Liver (tissue), 9 donors: Measurements from ENCODE around the gene ZNF518A. TPM values are rescaled to one million over a fixed set of nuclear protein-coding genes. Genes with fewer than 3 reads are reported as not detected.

Source experiments
- DNase-seq: peaks from one replicate; pipeline ENCODE4 v3.0.0-alpha.2; 2017; ENCODE audit warnings: low spot score
- H3K27ac ChIP-seq, 2 donors: one replicate each; pipeline ENCODE4 v1.7.0; 2013; ENCODE audit warnings: inconsistent platforms in 2 of 2, low read length in 2 of 2, control low read depth in 1 of 2, low read depth in 1 of 2, mild to moderate bottlenecking in 1 of 2
- H3K27me3 ChIP-seq, 4 donors: one replicate each; pipeline versions ENCODE4 v1.6.1 to v1.7.0; 2013; ENCODE audit warnings: low read length in 3 of 4, inconsistent platforms in 1 of 4, mild to moderate bottlenecking in 1 of 4, moderate library complexity in 1 of 4; ENCODE audit not compliant: control insufficient read depth in 4 of 4, insufficient read depth in 4 of 4
- H3K36me3 ChIP-seq, 4 donors: one replicate each; pipeline versions ENCODE4 v1.6.1 to v1.7.0; 2013; ENCODE audit warnings: low read length in 3 of 4, mild to moderate bottlenecking in 3 of 4, low read depth in 1 of 4, moderate library complexity in 1 of 4; ENCODE audit not compliant: control insufficient read depth in 4 of 4, insufficient read depth in 3 of 4
- H3K4me1 ChIP-seq, 4 donors: one replicate each; pipeline versions ENCODE4 v1.6.1 to v1.7.0; 2013; ENCODE audit warnings: low read length in 3 of 4, mild to moderate bottlenecking in 3 of 4, moderate library complexity in 1 of 4; ENCODE audit not compliant: control insufficient read depth in 4 of 4, insufficient read depth in 4 of 4
- H3K4me3 ChIP-seq, 3 donors: one replicate each; pipeline versions ENCODE4 v1.6.1 to v1.7.0; 2013; ENCODE audit warnings: low read length in 3 of 3, control low read depth in 1 of 3, low read depth in 1 of 3, mild to moderate bottlenecking in 1 of 3
- H3K9ac ChIP-seq, 2 donors: one replicate each; pipeline ENCODE4 v1.7.0; 2013; ENCODE audit warnings: low read length in 2 of 2, mild to moderate bottlenecking in 2 of 2, moderate library complexity in 2 of 2, control low read depth in 1 of 2, low read depth in 1 of 2
- H3K9me3 ChIP-seq, 4 donors: one replicate each; pipeline versions ENCODE4 v1.6.1 to v1.7.0; 2013; ENCODE audit warnings: low read length in 3 of 4; ENCODE audit not compliant: control insufficient read depth in 4 of 4
- EGR1 ChIP-seq, 2 donors: IDR thresholded peaks; 2 replicates each; pipeline ENCODE4 v1.6.1; 2016 to 2018; ENCODE audit warnings: antibody characterized with exemption in 2 of 2, low read depth in 2 of 2
- FOXA1 ChIP-seq: IDR thresholded peaks from 2 replicates; pipeline ENCODE4 v1.6.1; 2016; ENCODE audit warnings: antibody characterized with exemption
- FOXA2 ChIP-seq: IDR thresholded peaks from 2 replicates; pipeline ENCODE4 v1.6.1; 2016; ENCODE audit warnings: antibody characterized with exemption
- GABPA ChIP-seq, 2 donors: IDR thresholded peaks in 1 of 2; conservative IDR thresholded peaks in 1 of 2; 2 replicates each; pipeline ENCODE4 v1.6.1; 2016; ENCODE audit warnings: antibody characterized with exemption in 2 of 2, mild to moderate bottlenecking in 1 of 2, moderate library complexity in 1 of 2
- HNF4A ChIP-seq, 2 donors: conservative IDR thresholded peaks; 2 replicates each; pipeline ENCODE4 v1.6.1; 2016; ENCODE audit warnings: antibody characterized with exemption in 2 of 2, mild to moderate bottlenecking in 2 of 2
- HNF4G ChIP-seq: IDR thresholded peaks from 2 replicates; pipeline ENCODE4 v1.6.1; 2016; ENCODE audit warnings: antibody characterized with exemption
- JUND ChIP-seq, 2 donors: IDR thresholded peaks; 2 replicates each; pipeline ENCODE4 v1.6.1; 2016; ENCODE audit warnings: antibody characterized with exemption in 2 of 2
- MAX ChIP-seq: IDR thresholded peaks from 2 replicates; pipeline ENCODE4 v1.6.1; 2016; ENCODE audit warnings: antibody characterized with exemption
- NR2F2 ChIP-seq: IDR thresholded peaks from 2 replicates; pipeline ENCODE4 v1.6.1; 2016; ENCODE audit warnings: antibody characterized with exemption
- RAD21 ChIP-seq, 2 donors: IDR thresholded peaks; 2 replicates each; pipeline ENCODE4 v1.6.1; 2016; ENCODE audit warnings: antibody characterized with exemption in 2 of 2, mild to moderate bottlenecking in 2 of 2
- REST ChIP-seq: IDR thresholded peaks from 2 replicates; pipeline ENCODE4 v1.6.1; 2016; ENCODE audit warnings: antibody characterized with exemption, mild to moderate bottlenecking
- RXRA ChIP-seq, 2 donors: IDR thresholded peaks; 2 replicates each; pipeline ENCODE4 v1.6.1; 2017 to 2018; ENCODE audit warnings: antibody characterized with exemption in 2 of 2, mild to moderate bottlenecking in 1 of 2
- SP1 ChIP-seq: IDR thresholded peaks from 2 replicates; pipeline ENCODE4 v1.6.1; 2018; ENCODE audit warnings: antibody characterized with exemption, mild to moderate bottlenecking
- TAF1 ChIP-seq: conservative IDR thresholded peaks from 2 replicates; pipeline ENCODE4 v1.6.1; 2016; ENCODE audit warnings: antibody characterized with exemption, mild to moderate bottlenecking
- YY1 ChIP-seq: IDR thresholded peaks from 2 replicates; pipeline ENCODE4 v1.6.1; 2016; ENCODE audit warnings: antibody characterized with exemption, mild to moderate bottlenecking
- ZBTB33 ChIP-seq: IDR thresholded peaks from 2 replicates; pipeline ENCODE4 v1.6.1; 2016; ENCODE audit warnings: antibody characterized with exemption
- WGBS: extraction: QIAGEN DNeasy Blood & Tissue Kit; methylation state at CpG from one replicate; pipeline ENCODE4 v1.1.7; 2013; 5-methylcytosine and 5-hydroxymethylcytosine counted together
- polyA plus RNA-seq, 2 donors: library from polyadenylated mRNA; stranded (reverse) in 1 of 2; unstranded in 1 of 2; fragments of 200-250 nt in 1 of 2; fragments of >200 nt in 1 of 2; fragmentation: Nextera tagmentation in 1 of 2; extraction: Ambion mirVana in 1 of 2; gene quantifications; one replicate each; pipeline versions ENCODE4 v1.2.1 to v1.2.3, GENCODE V29; 2013 to 2015
- total RNA-seq, 2 donors: library from RNA; depleted of rRNA; stranded (reverse); fragments of >200 nt; gene quantifications; one replicate each; pipeline ENCODE4 v1.2.3, GENCODE V29; 2014
- TF ChIP-seq, protein P1 (sequence below): IDR thresholded peaks from 2 replicates; pipeline ENCODE4 v1.6.1; 2016; ENCODE audit warnings: antibody characterized with exemption
- TF ChIP-seq, protein P2 (sequence below): fragments of 150-350 bp; IDR thresholded peaks from 2 replicates; pipeline ENCODE4 v1.5.1; 2017; ENCODE audit warnings: improper control_type of control experiment, low read depth, low read length; ENCODE audit not compliant: missing input control
- donor health status: healthy.
- donor health status: healthy.
- donor health status: healthy.
- donor health status: healthy.
- donor health status: healthy.

Gene ZNF518A
- total and polyA plus RNA-seq, 4 donors = 1.8 to 23.0 (median 13.6) TPM

DNA sequence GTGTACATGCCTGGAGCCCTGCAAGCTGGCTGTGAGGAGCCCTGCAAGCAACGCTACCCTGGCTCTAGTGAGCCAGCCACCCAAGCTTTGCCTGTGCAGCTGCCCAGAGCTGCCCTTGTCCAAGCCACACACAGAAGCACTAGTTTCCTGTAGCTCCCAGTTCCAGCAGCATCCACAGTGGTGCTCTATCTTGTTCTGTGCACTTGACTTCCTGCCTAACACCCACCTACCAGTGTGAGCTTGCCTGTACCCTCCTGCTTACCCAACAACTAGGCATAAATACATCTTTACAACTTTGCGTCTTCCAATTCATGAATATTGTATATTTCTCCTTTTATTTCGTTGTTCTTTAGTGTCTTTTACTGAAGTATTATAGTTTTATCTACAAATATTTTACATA is 32.2 kb upstream of the ZNF518A start:
- Histone ChIP-seq H3K9me3 (peaks cover 0 to 10% (median 4%) of the 10 kb centered on the region in 4 donors), H3K36me3 (no peaks in the 10 kb centered on the region), H3K4me1 (no peaks in the 10 kb centered on the region), H3K9ac (no peak overlapping the region), H3K27me3 (peaks cover 4 to 11% (median 8%) of the 10 kb centered on the region in 4 donors), H3K4me3 (no peak overlapping the region), H3K27ac (no peak overlapping the region)
- DNase-seq = no peak
- TF ChIP-seq GABPA (IDR thresholded peaks at IDR 0.05 in 1 of 2, conservative IDR thresholded peaks at IDR 0.05 in 1 of 2) = no peak
- no peak for TF ChIP-seq HNF4G
- no peak for TF ChIP-seq JUND (IDR thresholded peaks at IDR 0.05)
- TF ChIP-seq ZBTB33 = no peak
- no peak for TF ChIP-seq HNF4A (conservative IDR thresholded peaks at IDR 0.05)
- TF ChIP-seq RAD21 (IDR thresholded peaks at IDR 0.05) = no peak
- no peak for TF ChIP-seq TAF1
- TF ChIP-seq FOXA1 = no peak
- TF ChIP-seq NR2F2 = no peak
- no peak for TF ChIP-seq YY1
- TF ChIP-seq, protein P1, sequence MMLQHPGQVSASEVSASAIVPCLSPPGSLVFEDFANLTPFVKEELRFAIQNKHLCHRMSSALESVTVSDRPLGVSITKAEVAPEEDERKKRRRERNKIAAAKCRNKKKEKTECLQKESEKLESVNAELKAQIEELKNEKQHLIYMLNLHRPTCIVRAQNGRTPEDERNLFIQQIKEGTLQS = no peak
- TF ChIP-seq EGR1 (IDR thresholded peaks at IDR 0.05; ENCODE audit: low read depth in 2 of 2) = no peak
- TF ChIP-seq RXRA (IDR thresholded peaks at IDR 0.05) = no peak
- no peak for TF ChIP-seq MAX
- TF ChIP-seq REST = no peak
- no peak for TF ChIP-seq SP1
- no peak for TF ChIP-seq FOXA2
- TF ChIP-seq, protein P2, sequence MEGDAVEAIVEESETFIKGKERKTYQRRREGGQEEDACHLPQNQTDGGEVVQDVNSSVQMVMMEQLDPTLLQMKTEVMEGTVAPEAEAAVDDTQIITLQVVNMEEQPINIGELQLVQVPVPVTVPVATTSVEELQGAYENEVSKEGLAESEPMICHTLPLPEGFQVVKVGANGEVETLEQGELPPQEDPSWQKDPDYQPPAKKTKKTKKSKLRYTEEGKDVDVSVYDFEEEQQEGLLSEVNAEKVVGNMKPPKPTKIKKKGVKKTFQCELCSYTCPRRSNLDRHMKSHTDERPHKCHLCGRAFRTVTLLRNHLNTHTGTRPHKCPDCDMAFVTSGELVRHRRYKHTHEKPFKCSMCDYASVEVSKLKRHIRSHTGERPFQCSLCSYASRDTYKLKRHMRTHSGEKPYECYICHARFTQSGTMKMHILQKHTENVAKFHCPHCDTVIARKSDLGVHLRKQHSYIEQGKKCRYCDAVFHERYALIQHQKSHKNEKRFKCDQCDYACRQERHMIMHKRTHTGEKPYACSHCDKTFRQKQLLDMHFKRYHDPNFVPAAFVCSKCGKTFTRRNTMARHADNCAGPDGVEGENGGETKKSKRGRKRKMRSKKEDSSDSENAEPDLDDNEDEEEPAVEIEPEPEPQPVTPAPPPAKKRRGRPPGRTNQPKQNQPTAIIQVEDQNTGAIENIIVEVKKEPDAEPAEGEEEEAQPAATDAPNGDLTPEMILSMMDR = no peak
- WGBS = 88% methylated on average over 3 of the region's 3 CpGs
